Tibial nerve (tissue), 4 donors: ENCODE measurements around the gene CDR2L. TPM values are rescaled to one million over a fixed set of nuclear protein-coding genes. Genes with fewer than 3 reads are reported as not detected.
"Not testable (repeated sequence)": the region's sequence is repeated elsewhere in the genome, so short reads cannot be mapped to it uniquely, and the experiment has no call there.

Source experiments
- DNase-seq, 2 donors: peaks; one replicate each; pipeline ENCODE4 v3.0.0-alpha.2; 2019; ENCODE audit warnings: low spot score in 2 of 2
- H3K27ac ChIP-seq, 4 donors: fragments of 200-600 bp; sonication (generic) in 3 of 4; one replicate each; pipeline ENCODE4 v1.5.1; 2017 to 2019; ENCODE audit warnings: mild to moderate bottlenecking in 1 of 4
- H3K27me3 ChIP-seq, 2 donors: fragments of 200-600 bp; sonication (generic) in 1 of 2; one replicate each; pipeline versions ENCODE4 v1.5.1 to v1.6.0; 2017 to 2019
- H3K36me3 ChIP-seq, 3 donors: fragments of 200-600 bp; sonication (generic); one replicate each; pipeline ENCODE4 v1.5.1; 2018 to 2019
- H3K4me1 ChIP-seq, 4 donors: fragments of 200-600 bp; sonication (generic) in 3 of 4; one replicate each; pipeline ENCODE4 v1.5.1; 2017 to 2019
- H3K4me3 ChIP-seq, 4 donors: fragments of 200-600 bp; sonication (generic) in 3 of 4; one replicate each; pipeline ENCODE4 v1.5.1; 2017 to 2019; ENCODE audit warnings: mild to moderate bottlenecking in 1 of 4, moderate library complexity in 1 of 4
- H3K9me3 ChIP-seq, 4 donors: fragments of 200-600 bp; sonication (generic) in 3 of 4; one replicate each; pipeline ENCODE4 v1.5.1; 2017 to 2019
- EP300 ChIP-seq, 2 donors: sonication (generic); formaldehyde crosslinking; IDR thresholded peaks; one replicate each; pipeline ENCODE4 v1.6.1; 2017; ENCODE audit warnings: antibody characterized with exemption in 2 of 2, mild to moderate bottlenecking in 1 of 2
- POLR2A ChIP-seq, 2 donors: fragments of 450-650 bp; IDR thresholded peaks; one replicate each; pipeline ENCODE4 v1.6.1; 2017; ENCODE audit warnings: antibody characterized with exemption in 2 of 2, mild to moderate bottlenecking in 2 of 2, moderate library complexity in 2 of 2
- WGBS, 2 donors: methylation state at CpG; one replicate each; pipeline ENCODE4 v1.1.5; 2018; 5-methylcytosine and 5-hydroxymethylcytosine counted together
- total RNA-seq, 4 donors: library from RNA; depleted of rRNA; stranded (reverse); fragments of >200 nt; gene quantifications; one replicate each; pipeline ENCODE4 v1.1.0, GENCODE V29; 2016
- TF ChIP-seq, protein P1 (sequence below), 5 experiments: fragments of 200-600 bp in 3 of 5; fragments of 450-650 bp in 2 of 5; sonication (generic) in 3 of 5; IDR thresholded peaks; one replicate each; pipeline ENCODE4 v1.5.1; 2016 to 2019; ENCODE audit warnings: antibody characterized with exemption in 5 of 5, mild to moderate bottlenecking in 3 of 5, moderate library complexity in 2 of 5

Gene CDR2L
- total RNA-seq, 4 donors from 2014 or later = 10.7 to 19.2 (median 13.9) TPM

DNA sequence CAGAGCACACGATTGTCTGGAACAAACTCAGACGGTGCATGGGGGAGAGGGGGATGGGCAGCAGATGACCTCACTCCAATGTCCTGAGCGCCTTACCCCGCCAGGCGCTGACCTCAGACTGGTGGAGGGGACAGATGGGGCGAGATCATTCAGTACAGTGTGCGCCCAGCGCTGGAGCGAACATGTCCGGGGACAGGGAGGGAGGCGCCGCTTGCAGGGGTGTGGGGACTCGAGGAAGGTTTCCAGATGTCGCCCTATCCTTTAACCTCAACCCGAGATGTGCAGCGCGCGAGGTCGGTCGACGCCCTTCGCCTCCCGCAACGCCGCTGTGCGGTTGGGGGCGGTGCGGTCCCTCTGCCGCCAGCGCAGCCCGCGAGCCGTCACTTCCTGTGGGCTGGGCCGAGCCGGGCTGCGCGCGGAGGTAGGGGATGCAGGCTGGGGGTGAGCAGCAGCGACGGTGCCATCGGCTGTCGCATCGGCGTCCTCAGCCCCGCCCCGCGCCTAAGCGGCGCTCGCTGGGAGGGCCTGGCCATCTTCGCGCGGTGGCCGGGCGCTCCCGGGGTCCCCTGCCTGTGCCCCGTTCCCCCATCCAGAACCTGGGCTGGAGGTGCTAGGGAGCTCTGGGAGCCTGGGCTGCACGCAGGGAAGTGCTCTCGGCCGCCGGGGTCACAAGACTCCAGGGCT, 5.3 kb upstream of the CDR2L start:
- 1 to 2% methylated on average over 27 to 58 of the region's 61 CpGs for WGBS, 2 donors
- H3K36me3 ChIP-seq = no peaks in the 10 kb centered on the region
- H3K4me1 ChIP-seq = peaks cover 0 to 28% (median 14%) of the 10 kb centered on the region in 4 donors
- H3K27ac ChIP-seq = peak overlapping the region; percentile 75 to 92 (median 87)
- no peaks in the 10 kb centered on the region for H3K27me3 ChIP-seq
- peak overlapping the region; percentile 38 to 83 (median 72) for H3K4me3 ChIP-seq
- DNase-seq = peak; percentile 27 to 49
- H3K9me3 ChIP-seq = no peaks in the 10 kb centered on the region
- TF ChIP-seq EP300 (IDR thresholded peaks at IDR 0.05) (peak in 1 of 2 donors; percentile 71), POLR2A (IDR thresholded peaks at IDR 0.05) (peak; percentile 36 to 57)
- TF ChIP-seq, protein P1, sequence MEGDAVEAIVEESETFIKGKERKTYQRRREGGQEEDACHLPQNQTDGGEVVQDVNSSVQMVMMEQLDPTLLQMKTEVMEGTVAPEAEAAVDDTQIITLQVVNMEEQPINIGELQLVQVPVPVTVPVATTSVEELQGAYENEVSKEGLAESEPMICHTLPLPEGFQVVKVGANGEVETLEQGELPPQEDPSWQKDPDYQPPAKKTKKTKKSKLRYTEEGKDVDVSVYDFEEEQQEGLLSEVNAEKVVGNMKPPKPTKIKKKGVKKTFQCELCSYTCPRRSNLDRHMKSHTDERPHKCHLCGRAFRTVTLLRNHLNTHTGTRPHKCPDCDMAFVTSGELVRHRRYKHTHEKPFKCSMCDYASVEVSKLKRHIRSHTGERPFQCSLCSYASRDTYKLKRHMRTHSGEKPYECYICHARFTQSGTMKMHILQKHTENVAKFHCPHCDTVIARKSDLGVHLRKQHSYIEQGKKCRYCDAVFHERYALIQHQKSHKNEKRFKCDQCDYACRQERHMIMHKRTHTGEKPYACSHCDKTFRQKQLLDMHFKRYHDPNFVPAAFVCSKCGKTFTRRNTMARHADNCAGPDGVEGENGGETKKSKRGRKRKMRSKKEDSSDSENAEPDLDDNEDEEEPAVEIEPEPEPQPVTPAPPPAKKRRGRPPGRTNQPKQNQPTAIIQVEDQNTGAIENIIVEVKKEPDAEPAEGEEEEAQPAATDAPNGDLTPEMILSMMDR (IDR thresholded peaks at IDR 0.05) = peak in 2 of 5 experiments; percentile 37 to 50

DNA sequence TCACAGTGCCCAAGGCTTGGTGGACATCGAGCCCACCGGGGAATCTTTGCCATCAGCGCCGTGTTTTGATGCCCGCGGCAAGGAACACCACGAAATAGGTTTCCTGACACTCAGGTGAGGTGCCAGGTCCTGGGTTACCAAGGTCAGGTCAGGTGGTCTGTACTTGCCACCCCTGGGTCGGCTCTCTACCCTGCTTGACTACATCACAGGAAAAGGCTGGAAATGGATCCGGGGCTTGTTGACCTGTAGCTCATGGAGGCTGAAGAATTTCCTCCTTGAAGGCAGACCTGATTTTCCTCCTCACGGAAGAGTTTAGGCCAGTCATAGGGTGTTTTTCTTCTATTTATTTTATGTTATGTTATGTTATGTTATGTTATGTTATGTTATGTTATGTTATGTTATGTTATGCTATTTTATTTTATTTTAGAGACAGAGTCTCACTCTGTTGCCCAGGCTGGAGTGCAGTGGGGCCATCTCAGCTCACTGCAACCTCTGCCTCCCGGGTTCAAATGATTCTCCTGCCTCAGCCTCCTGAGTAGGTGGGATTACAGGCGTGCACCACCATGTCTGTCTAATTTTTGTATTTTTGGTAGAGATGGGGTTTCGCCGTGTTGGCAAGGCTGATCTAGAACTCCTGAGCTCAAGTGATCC, 4.6 kb upstream of the CDR2L start:
- not testable (repeated sequence) for H3K36me3 ChIP-seq, DNase-seq, H3K27me3 ChIP-seq, H3K9me3 ChIP-seq
- Histone ChIP-seq H3K4me3 (peak overlapping the region; percentile 38 to 83 (median 72)), H3K27ac (peak overlapping the region; percentile 75 to 92 (median 87)), H3K4me1 (peaks cover 0 to 30% (median 14%) of the 10 kb centered on the region in 4 donors)
- 31 to 35% methylated on average over 14 of the region's 14 CpGs for WGBS, 2 donors

DNA sequence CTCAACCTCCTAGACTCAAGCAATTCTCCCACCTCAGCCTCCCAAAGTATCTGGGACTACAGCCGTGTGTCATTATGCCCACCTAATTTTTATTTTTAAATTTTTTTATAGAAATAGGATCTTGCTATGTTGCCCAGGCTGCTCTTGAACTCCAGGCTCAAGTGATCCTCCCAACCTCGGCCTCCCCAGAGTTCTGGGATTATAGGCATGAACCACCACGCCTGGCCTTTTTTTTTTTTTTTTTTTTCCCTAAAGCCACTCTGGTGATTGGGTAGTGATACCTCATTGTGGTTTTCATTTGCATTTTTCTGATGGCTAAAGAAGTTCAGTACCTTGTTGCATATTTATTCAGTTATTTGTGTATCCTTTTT, 1.2 kb upstream of the CDR2L start:
- 95 to 96% methylated on average over 3 of the region's 3 CpGs for WGBS, 2 donors
- TF ChIP-seq, protein P1 (IDR thresholded peaks at IDR 0.05) = no peak
- no peak for TF ChIP-seq POLR2A (IDR thresholded peaks at IDR 0.05)
- no peak for TF ChIP-seq EP300 (IDR thresholded peaks at IDR 0.05)

DNA sequence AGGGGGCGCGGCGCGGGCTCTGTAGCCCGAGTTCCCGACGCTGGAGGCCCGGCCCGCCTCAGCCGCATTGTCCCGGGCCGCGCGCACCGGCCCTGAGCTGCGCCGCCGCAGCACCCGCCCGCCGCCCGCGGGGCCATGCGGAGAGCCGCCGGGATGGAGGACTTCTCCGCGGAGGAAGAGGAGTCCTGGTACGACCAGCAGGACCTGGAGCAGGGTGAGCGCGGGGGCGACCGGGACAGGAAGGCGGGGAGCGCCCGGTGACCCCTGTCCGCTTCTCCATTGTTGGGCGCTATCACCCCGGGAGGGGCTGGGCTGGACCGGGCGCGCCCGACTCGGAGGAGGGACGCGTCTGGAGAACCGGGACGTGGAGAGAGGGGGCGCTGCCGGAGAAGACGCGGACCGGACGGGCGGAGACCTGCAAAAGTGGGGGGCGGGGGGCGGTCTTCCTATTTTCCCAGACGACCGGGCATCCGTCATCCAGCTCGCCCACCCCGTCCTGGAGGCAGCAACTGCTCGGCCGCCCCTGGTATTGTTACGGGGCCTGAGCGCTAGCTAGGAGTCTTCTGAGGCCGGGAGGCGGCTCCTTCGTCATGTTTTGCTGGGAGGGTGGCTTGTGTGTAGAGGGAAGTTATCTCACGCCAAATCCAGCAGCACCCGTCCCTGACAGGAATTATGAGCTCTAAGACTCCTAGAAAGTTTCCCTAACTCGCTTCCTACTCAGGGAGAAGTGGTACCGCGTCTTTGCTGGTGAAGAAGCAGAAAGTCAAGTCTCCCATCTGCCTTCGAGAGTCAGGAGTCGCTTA, 678 bp downstream of the CDR2L start:
- H3K9me3 ChIP-seq = no peaks in the 10 kb centered on the region
- H3K27ac ChIP-seq = peak overlapping the region; percentile 80 to 96 (median 89)
- no peaks in the 10 kb centered on the region for H3K27me3 ChIP-seq
- WGBS, 2 donors = 0 to 1% methylated on average over 29 to 37 of the region's 76 CpGs
- H3K4me1 ChIP-seq = peaks cover 0 to 30% (median 11%) of the 10 kb centered on the region in 4 donors
- TF ChIP-seq EP300 (IDR thresholded peaks at IDR 0.05) = peak in 1 of 2 donors; percentile 67
- peak in 1 of 2 donors; percentile 40 for TF ChIP-seq POLR2A (IDR thresholded peaks at IDR 0.05)
- TF ChIP-seq, protein P1 (IDR thresholded peaks at IDR 0.05) = peak; percentile 24 to 58 (median 45)
- H3K36me3 ChIP-seq = no peaks in the 10 kb centered on the region
- H3K4me3 ChIP-seq = peak overlapping the region; percentile 63 to 99 (median 72)
- peak; percentile 73 to 78 for DNase-seq

More for the DNA sequence above, 1.2 kb upstream of the CDR2L start:
- H3K27me3 ChIP-seq = no peaks in the 10 kb centered on the region
- H3K27ac ChIP-seq = no peak overlapping the region
- no peaks in the 10 kb centered on the region for H3K36me3 ChIP-seq
- no peaks in the 10 kb centered on the region for H3K9me3 ChIP-seq
- H3K4me3 ChIP-seq = no peak overlapping the region
- peaks cover 0 to 47% (median 22%) of the 10 kb centered on the region in 4 donors for H3K4me1 ChIP-seq
- no peak for DNase-seq

DNA sequence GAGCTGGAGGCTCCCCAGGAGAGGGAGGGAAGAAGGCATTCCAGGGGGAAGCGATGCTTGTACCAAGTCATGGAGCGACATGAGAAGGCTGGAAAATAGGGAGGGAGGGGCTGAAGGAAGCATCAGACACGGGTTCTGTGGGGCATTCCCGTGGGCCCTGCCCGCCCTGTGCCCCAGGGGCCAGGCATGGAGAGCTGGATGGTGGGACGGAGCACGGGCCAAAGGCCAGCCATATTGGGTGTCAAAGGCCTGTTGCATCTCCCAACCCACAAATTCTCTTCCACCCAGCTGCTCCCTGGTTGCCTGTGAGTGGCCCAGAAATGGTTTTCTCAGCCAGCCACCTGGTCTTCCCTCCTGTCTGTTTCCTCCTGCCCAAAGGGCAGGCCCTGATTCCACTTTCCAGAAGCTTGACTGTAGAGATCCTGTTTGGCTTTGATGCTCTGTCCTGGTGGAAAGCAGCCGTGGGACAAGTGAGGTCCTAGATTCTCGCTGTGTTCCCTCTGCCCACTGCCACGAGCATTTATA, 3.2 kb downstream of the CDR2L start:
- no peaks in the 10 kb centered on the region for H3K27me3 ChIP-seq
- TF ChIP-seq EP300 (IDR thresholded peaks at IDR 0.05) (no peak), POLR2A (IDR thresholded peaks at IDR 0.05) (no peak)
- TF ChIP-seq, protein P1 (IDR thresholded peaks at IDR 0.05) = no peak
- H3K4me1 ChIP-seq = peaks cover 0 to 28% (median 11%) of the 10 kb centered on the region in 4 donors
- no peaks in the 10 kb centered on the region for H3K36me3 ChIP-seq
- no peak overlapping the region for H3K4me3 ChIP-seq
- WGBS, 2 donors = 86 to 89% methylated on average over 10 of the region's 10 CpGs
- H3K9me3 ChIP-seq = no peaks in the 10 kb centered on the region
- no peak overlapping the region for H3K27ac ChIP-seq
- no peak for DNase-seq
